Kidney glomerular epithelial cell (primary cell): ENCODE measurements around the gene USP48.
"Not testable (repeated sequence)": the region's sequence is repeated elsewhere in the genome, so short reads cannot be mapped to it uniquely, and the experiment has no call there.

ENCODE experiments used
- DNase-seq: peaks from one replicate; lab custom pipeline; 2025; lab: John Stamatoyannopoulos, UW

Gene USP48

GRCh38 chr1:21634806-21635535 lies 148.0 kb downstream of the USP48 start:
- peak; percentile 99 for DNase-seq

GRCh38 chr1:21633992-21634805 lies 148.8 kb downstream of the USP48 start:
- no peak for DNase-seq

- peak; percentile 33 for DNase-seq
Measured at GRCh38 chr1:21633141-21633755, 149.7 kb downstream of the USP48 start.

- DNase-seq: peak; percentile 37
Measured at GRCh38 chr1:21631944-21632887, 150.7 kb downstream of the USP48 start.

- not testable (repeated sequence) for DNase-seq
Measured at GRCh38 chr1:21631590-21631943, 151.4 kb downstream of the USP48 start.

GRCh38 chr1:21630571-21631343 lies 152.2 kb downstream of the USP48 start:
- no peak for DNase-seq

- DNase-seq: no peak
Measured at GRCh38 chr1:21629971-21630370, 153.0 kb downstream of the USP48 start.

GRCh38 chr1:21628798-21629393 lies 154.1 kb downstream of the USP48 start:
- no peak for DNase-seq
